ENCODE results near the gene C2orf78.
A peak's percentile ranks its signal among the peaks of the same experiment; 100 is the strongest.

The C2orf78 gene

GRCh38 chr2:73812635-73813034 is 28.7 kb downstream of the C2orf78 start:
- TF ChIP-seq JUND (IDR thresholded peaks at IDR 0.05; ENCODE audit: low read depth): no peak
- no peak for DNase-seq (ENCODE audit: low read depth in 1 of 2, low spot score in 1 of 2)
- in situ Hi-C loops (cut with HindIII; ENCODE audit: low pct_unique_long_range_greater_than_20kb, low sequenced_read_pairs): no loop called here

- no peak for DNase-seq (ENCODE audit: low read depth in 1 of 2, low spot score in 1 of 2)
- in situ Hi-C loops (cut with HindIII; ENCODE audit: low pct_unique_long_range_greater_than_20kb, low sequenced_read_pairs): no loop called here
Observed at GRCh38 chr2:73818296-73818695, 34.3 kb downstream of the C2orf78 start.

GRCh38 chr2:73821227-73821626 is 37.2 kb downstream of the C2orf78 start:
- in situ Hi-C loops (cut with HindIII; ENCODE audit: low pct_unique_long_range_greater_than_20kb, low sequenced_read_pairs): no loop called here
- TF ChIP-seq JUND (IDR thresholded peaks at IDR 0.05; ENCODE audit: low read depth): no peak
- DNase-seq (ENCODE audit: low read depth in 1 of 2, low spot score in 1 of 2): no peak

More at GRCh38 chr2:73818296-73818695, 34.3 kb downstream of the C2orf78 start:
- TF ChIP-seq JUND (IDR thresholded peaks at IDR 0.05; ENCODE audit: low read depth): no peak

DNA sequence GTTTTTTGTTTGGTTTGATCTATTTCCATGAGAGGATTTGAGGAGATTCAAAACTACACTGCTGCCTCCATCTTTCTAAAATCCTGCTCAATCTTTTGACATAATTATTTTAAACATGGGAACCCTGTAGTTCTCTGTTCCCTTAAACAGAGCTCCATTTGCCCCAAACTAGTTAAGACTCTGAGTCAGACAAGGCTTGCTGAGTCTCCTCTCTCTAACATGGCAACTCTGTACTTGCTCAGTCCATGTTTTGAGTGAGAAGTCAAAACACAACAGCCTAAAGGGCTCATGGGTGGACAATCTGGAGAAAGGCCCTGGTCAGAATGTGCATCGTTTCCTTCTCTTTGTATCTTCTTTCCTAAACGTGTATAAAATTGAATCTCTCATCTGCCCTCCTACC is 37.7 kb downstream of the C2orf78 start:
- DNase-seq (ENCODE audit: low read depth in 1 of 2, low spot score in 1 of 2): no peak
- TF ChIP-seq JUND (IDR thresholded peaks at IDR 0.05; ENCODE audit: low read depth): no peak
- in situ Hi-C loops (cut with HindIII; ENCODE audit: low pct_unique_long_range_greater_than_20kb, low sequenced_read_pairs): no loop called here

GRCh38 chr2:73822276-73822675 is 38.3 kb downstream of the C2orf78 start:
- TF ChIP-seq JUND (IDR thresholded peaks at IDR 0.05; ENCODE audit: low read depth): no peak
- no peak for DNase-seq (ENCODE audit: low read depth in 1 of 2, low spot score in 1 of 2)
- in situ Hi-C loops (cut with HindIII; ENCODE audit: low pct_unique_long_range_greater_than_20kb, low sequenced_read_pairs): no loop called here

- no peak for TF ChIP-seq JUND (IDR thresholded peaks at IDR 0.05; ENCODE audit: low read depth)
- no peak for DNase-seq (ENCODE audit: low read depth in 1 of 2, low spot score in 1 of 2)
- in situ Hi-C loops (cut with HindIII; ENCODE audit: low pct_unique_long_range_greater_than_20kb, low sequenced_read_pairs): no loop called here
Observed at GRCh38 chr2:73822991-73823390, 39.0 kb downstream of the C2orf78 start.

GRCh38 chr2:73823416-73823815 is 39.4 kb downstream of the C2orf78 start:
- in situ Hi-C loops (cut with HindIII; ENCODE audit: low pct_unique_long_range_greater_than_20kb, low sequenced_read_pairs): no loop called here
- DNase-seq (ENCODE audit: low read depth in 1 of 2, low spot score in 1 of 2): peak in 1 of 2 experiments; percentile 57
- TF ChIP-seq JUND (IDR thresholded peaks at IDR 0.05; ENCODE audit: low read depth): peak; percentile 48; the same call in 1 of the 2 replicates

GRCh38 chr2:73823916-73824523 is 40.0 kb downstream of the C2orf78 start:
- in situ Hi-C loops (cut with HindIII; ENCODE audit: low pct_unique_long_range_greater_than_20kb, low sequenced_read_pairs): no loop called here
- no peak for TF ChIP-seq JUND (IDR thresholded peaks at IDR 0.05; ENCODE audit: low read depth)
- DNase-seq (ENCODE audit: low read depth in 1 of 2, low spot score in 1 of 2): peak in 1 of 2 experiments; percentile 79

DNA sequence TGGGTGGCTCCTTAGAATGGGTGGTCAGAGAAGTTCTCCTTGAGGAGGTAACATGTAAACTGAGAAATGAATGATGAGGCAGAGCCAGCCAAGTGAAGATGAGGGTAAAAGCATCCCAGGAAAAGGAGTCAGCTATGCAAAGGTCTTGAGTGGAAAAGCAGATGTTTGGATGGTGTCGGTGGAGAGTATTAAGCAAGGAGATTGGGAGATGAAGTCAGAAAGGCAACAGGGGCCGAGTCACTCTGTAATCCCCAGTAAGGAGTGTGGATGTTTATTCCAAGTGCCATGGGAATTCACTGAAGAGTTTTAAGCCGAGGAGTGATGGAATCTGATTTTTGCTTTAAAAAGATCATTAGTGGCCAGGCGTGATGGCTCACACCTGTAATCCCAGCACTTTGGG is 41.4 kb downstream of the C2orf78 start:
- DNase-seq (ENCODE audit: low read depth in 1 of 2, low spot score in 1 of 2): no peak
- in situ Hi-C loops (cut with HindIII; ENCODE audit: low pct_unique_long_range_greater_than_20kb, low sequenced_read_pairs): no loop called here
- TF ChIP-seq JUND (IDR thresholded peaks at IDR 0.05; ENCODE audit: low read depth): no peak

DNA sequence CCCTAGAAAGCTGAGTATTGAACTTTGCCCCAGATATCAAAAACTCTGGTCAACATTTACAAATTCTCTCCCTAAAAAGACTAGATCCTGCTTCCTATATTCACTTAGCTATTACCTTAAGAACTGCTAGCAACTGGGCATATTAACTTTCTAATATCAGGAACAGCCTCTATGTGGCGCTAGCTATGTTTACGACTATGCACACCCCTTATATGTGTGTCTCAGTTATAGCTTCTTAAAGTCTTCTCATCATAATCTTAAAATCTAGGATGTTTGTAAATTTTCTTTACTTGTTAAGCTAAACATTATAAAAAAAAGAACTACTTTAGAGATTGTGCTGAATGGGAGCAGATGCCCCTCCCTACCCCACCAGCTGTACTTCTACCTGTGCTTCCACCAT is 43.0 kb downstream of the C2orf78 start:
- no peak for TF ChIP-seq JUND (IDR thresholded peaks at IDR 0.05; ENCODE audit: low read depth)
- peak in 1 of 2 experiments; percentile 53 for DNase-seq (ENCODE audit: low read depth in 1 of 2, low spot score in 1 of 2)
- in situ Hi-C loops (cut with HindIII; ENCODE audit: low pct_unique_long_range_greater_than_20kb, low sequenced_read_pairs): no loop called here

DNA sequence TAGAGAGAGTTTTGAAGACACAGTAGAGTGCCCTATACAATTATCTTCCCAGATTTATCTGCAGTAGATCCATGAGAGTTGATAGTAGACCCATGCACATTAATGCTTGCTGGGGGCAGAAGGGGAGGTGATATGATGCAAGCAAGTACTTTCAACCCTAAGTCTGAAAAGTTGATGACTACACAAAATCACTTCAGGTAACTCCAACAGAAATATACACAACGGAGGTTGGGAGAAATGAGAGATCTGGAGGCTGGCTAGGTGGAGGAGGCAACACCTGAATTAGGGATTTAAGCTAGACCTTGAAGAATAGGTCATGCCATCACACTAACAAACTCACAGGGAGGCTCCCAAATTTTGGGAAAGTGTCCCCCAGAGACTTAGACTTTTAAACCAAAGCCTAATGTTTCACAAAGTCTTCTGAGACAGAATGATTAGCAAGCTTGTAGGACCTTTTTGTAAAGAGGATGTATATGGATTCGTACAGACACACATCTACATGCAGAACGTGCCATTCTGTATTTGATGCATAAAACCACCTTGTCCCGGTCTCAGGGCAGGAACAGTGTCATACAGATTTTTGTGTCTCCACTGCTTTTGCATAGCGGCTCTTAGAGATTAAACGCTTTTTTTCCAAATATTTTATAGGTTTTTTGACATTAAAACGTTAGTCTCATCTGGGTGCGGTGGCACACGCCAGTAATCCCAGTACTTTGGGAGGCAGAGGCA is 43.8 kb downstream of the C2orf78 start:
- DNase-seq (ENCODE audit: low read depth in 1 of 2, low spot score in 1 of 2): no peak
- in situ Hi-C loops (cut with HindIII; ENCODE audit: low pct_unique_long_range_greater_than_20kb, low sequenced_read_pairs): no loop called here
- TF ChIP-seq JUND (IDR thresholded peaks at IDR 0.05; ENCODE audit: low read depth): no peak

- in situ Hi-C loops (cut with HindIII; ENCODE audit: low pct_unique_long_range_greater_than_20kb, low sequenced_read_pairs): no loop called here
- no peak for TF ChIP-seq JUND (IDR thresholded peaks at IDR 0.05; ENCODE audit: low read depth)
- DNase-seq (ENCODE audit: low read depth in 1 of 2, low spot score in 1 of 2): no peak
Observed at GRCh38 chr2:73828389-73828817, 44.4 kb downstream of the C2orf78 start.

DNA sequence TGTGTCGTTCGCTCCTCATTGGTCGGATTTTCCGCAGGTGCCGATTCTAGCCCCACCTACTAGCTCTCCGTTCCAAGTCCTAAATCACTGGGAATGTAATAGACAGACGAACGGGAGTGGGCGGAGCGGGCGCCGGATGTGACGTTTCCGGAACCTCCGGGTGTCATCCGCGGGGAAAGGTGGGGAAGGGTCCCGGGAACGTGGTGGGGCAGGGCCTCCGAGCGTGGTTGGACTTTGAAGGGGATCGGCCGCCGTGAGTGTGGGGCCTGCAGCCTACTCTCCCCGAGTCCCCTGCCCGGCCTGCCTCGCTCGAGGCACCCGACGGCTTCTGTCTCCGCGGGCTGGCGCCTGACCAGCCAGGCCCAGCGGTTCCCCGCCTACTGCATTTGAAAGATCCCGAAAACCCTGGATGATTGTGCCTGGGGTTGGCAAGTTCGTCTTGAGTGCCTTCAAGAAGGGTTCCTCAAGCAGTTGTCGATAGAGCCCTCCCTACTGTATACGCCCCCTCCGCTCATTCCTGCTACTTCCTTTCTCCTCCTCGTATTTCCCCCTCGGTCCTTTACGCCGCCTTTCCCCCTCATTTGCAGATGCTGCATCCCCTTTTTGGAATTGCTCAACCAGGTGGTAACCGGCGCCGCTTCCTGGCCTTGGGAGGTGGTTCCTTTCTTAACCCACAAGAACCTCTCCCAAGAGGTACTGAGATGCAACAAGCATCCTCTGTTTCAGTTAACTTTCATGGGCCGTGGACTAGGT is 45.0 kb downstream of the C2orf78 start, which contains the start of gene STAMBP:
Gene STAMBP (plus strand): TSS at position 144 of the 753 bp plus-strand sequence. CDS start 1,896 bp downstream, outside the sequence.
- in situ Hi-C loops (cut with HindIII; ENCODE audit: low pct_unique_long_range_greater_than_20kb, low sequenced_read_pairs): no loop called here
- no peak for TF ChIP-seq JUND (IDR thresholded peaks at IDR 0.05; ENCODE audit: low read depth)
- peak; percentile 80 to 96 for DNase-seq (ENCODE audit: low read depth in 1 of 2, low spot score in 1 of 2)
